H9 (cell line): ENCODE results near the gene NFKB1. TPM values are rescaled to one million over a fixed set of nuclear protein-coding genes. Genes with fewer than 3 reads are reported as not detected.

Source experiments
- DNase-seq: peaks from one replicate; pipeline ENCODE4 v3.0.0-alpha.2; 2017
- H2AFZ ChIP-seq: one replicate; pipeline ENCODE4 v1.6.1; 2013; ENCODE audit warnings: mild to moderate bottlenecking, low read length, control low read depth, moderate library complexity
- H2AK5ac ChIP-seq: 2 replicates; pipeline ENCODE4 v1.6.1; 2013; ENCODE audit warnings: low read length, control low read depth, mixed read lengths; ENCODE audit not compliant: insufficient read length
- H2BK120ac ChIP-seq: one replicate; pipeline ENCODE4 v1.6.1; 2013; ENCODE audit warnings: low read depth, mild to moderate bottlenecking, low read length, control low read depth, inconsistent platforms; ENCODE audit not compliant: poor library complexity, severe bottlenecking
- H2BK12ac ChIP-seq: 2 replicates; pipeline ENCODE4 v1.6.1; 2013; ENCODE audit warnings: low read length, control low read depth, mixed read lengths, low read depth; ENCODE audit not compliant: insufficient read length
- H2BK15ac ChIP-seq: 2 replicates; pipeline ENCODE4 v1.6.1; 2013; ENCODE audit warnings: low read depth, low read length, control low read depth
- H2BK20ac ChIP-seq: one replicate; pipeline ENCODE4 v1.6.1; 2013; ENCODE audit warnings: low read depth, mild to moderate bottlenecking, low read length, control low read depth, inconsistent platforms; ENCODE audit not compliant: poor library complexity, severe bottlenecking
- H2BK5ac ChIP-seq: 2 replicates; pipeline ENCODE4 v1.6.1; 2013; ENCODE audit warnings: low read length, control low read depth, mixed read lengths; ENCODE audit not compliant: insufficient read length
- H3K14ac ChIP-seq: 2 replicates; pipeline ENCODE4 v1.6.1; 2013; ENCODE audit warnings: low read length, control low read depth; ENCODE audit not compliant: insufficient read depth
- H3K18ac ChIP-seq: 2 replicates; pipeline ENCODE4 v1.6.1; 2013; ENCODE audit warnings: low read depth, mild to moderate bottlenecking, mixed read lengths, low read length, control low read depth; ENCODE audit not compliant: insufficient read length
- H3K23ac ChIP-seq: 2 replicates; pipeline ENCODE4 v1.6.1; 2013; ENCODE audit warnings: low read length, control low read depth, mixed read lengths, low read depth; ENCODE audit not compliant: insufficient read length
- H3K23me2 ChIP-seq: 2 replicates; pipeline ENCODE4 v1.6.1; 2013; ENCODE audit warnings: low read depth, mild to moderate bottlenecking, mixed read lengths, low read length, control low read depth; ENCODE audit not compliant: insufficient read length, poor library complexity, severe bottlenecking
- H3K27ac ChIP-seq: 2 replicates; pipeline ENCODE4 v1.5.1; 2013; ENCODE audit warnings: low read length, control low read depth, mixed read lengths, low read depth; ENCODE audit not compliant: insufficient read length
- H3K27me3 ChIP-seq: 2 replicates; pipeline ENCODE4 v1.6.1; 2013; ENCODE audit warnings: low read length, control low read depth, inconsistent platforms; ENCODE audit not compliant: insufficient read depth
- H3K4ac ChIP-seq: 2 replicates; pipeline ENCODE4 v1.6.1; 2013; ENCODE audit warnings: low read depth, mild to moderate bottlenecking, control low read depth, inconsistent platforms, low read length, moderate library complexity
- H3K4me1 ChIP-seq: 2 replicates; pipeline ENCODE4 v1.6.1; 2013; ENCODE audit warnings: low read length, control low read depth, inconsistent platforms; ENCODE audit not compliant: insufficient read depth
- H3K4me2 ChIP-seq: 2 replicates; pipeline ENCODE4 v1.6.1; 2013; ENCODE audit warnings: low read length, control low read depth, mixed read lengths; ENCODE audit not compliant: insufficient read length, insufficient read depth
- H3K56ac ChIP-seq: 2 replicates; pipeline ENCODE4 v1.6.1; 2013; ENCODE audit warnings: low read depth, mild to moderate bottlenecking, mixed read lengths, low read length, control low read depth; ENCODE audit not compliant: insufficient read length
- H3K79me1 ChIP-seq: 2 replicates; pipeline ENCODE4 v1.6.1; 2013; ENCODE audit warnings: low read depth, mild to moderate bottlenecking, moderate library complexity, low read length, control low read depth, inconsistent platforms; ENCODE audit not compliant: insufficient read depth, poor library complexity, severe bottlenecking
- H3K79me2 ChIP-seq: 2 replicates; pipeline ENCODE4 v1.6.1; 2013; ENCODE audit warnings: low read length, control low read depth, inconsistent platforms; ENCODE audit not compliant: insufficient read depth
- H3K9ac ChIP-seq: 2 replicates; pipeline ENCODE4 v1.6.1; 2013; ENCODE audit warnings: low read length, control low read depth, mixed read lengths; ENCODE audit not compliant: insufficient read length; ENCODE audit errors: extremely low read depth
- H3K9me3 ChIP-seq: one replicate; pipeline ENCODE4 v1.6.1; 2013; ENCODE audit warnings: low read depth, low read length, inconsistent platforms; ENCODE audit not compliant: control insufficient read depth
- H3T11ph ChIP-seq: one replicate; pipeline ENCODE4 v1.6.1; 2013; ENCODE audit warnings: mild to moderate bottlenecking, low read length, control low read depth, inconsistent platforms
- H4K20me1 ChIP-seq: one replicate; pipeline ENCODE4 v1.6.1; 2013; ENCODE audit not compliant: control insufficient read depth, insufficient read length, insufficient read depth
- H4K5ac ChIP-seq: 2 replicates; pipeline ENCODE4 v1.6.1; 2013; ENCODE audit warnings: low read depth, mild to moderate bottlenecking, mixed read lengths, low read length, control low read depth; ENCODE audit not compliant: insufficient read length
- H4K8ac ChIP-seq: replicated peaks from 2 replicates; pipeline ENCODE4 v1.6.1; 2013; ENCODE audit warnings: low read length, control low read depth, mixed read lengths, low read depth; ENCODE audit not compliant: insufficient read length
- H4K91ac ChIP-seq: 2 replicates; pipeline ENCODE4 v1.6.1; 2013; ENCODE audit warnings: low read depth, mild to moderate bottlenecking, moderate library complexity, mixed read lengths, low read length, control low read depth; ENCODE audit not compliant: insufficient read length
- H3K27ac Mint-ChIP-seq, 3 experiments: 2 replicates in 2 of 3; 3 replicates in 1 of 3; pipeline ENCODE4 v1.8.0; 2020 to 2021; ENCODE audit warnings: mixed read lengths in 3 of 3, mild to moderate bottlenecking in 1 of 3, moderate library complexity in 1 of 3
- H3K27me3 Mint-ChIP-seq: 2 replicates; pipeline ENCODE4 v1.8.0; 2021; ENCODE audit warnings: low read depth, mild to moderate bottlenecking, moderate library complexity, mixed read lengths
- H3K36me3 Mint-ChIP-seq, 3 experiments: 2 replicates in 2 of 3; 3 replicates in 1 of 3; pipeline ENCODE4 v1.8.0; 2020 to 2021; ENCODE audit warnings: low read depth in 3 of 3, mixed read lengths in 3 of 3; ENCODE audit not compliant: insufficient read depth in 1 of 3
- H3K4me1 Mint-ChIP-seq, 2 experiments: 2 replicates each; pipeline ENCODE4 v1.8.0; 2020; ENCODE audit warnings: mixed read lengths in 2 of 2
- H3K4me3 Mint-ChIP-seq, 2 experiments: 2 replicates in 1 of 2; 3 replicates in 1 of 2; pipeline ENCODE4 v1.8.0; 2020 to 2021; ENCODE audit warnings: mild to moderate bottlenecking in 2 of 2, mixed read lengths in 2 of 2, moderate library complexity in 1 of 2
- H3K9me3 Mint-ChIP-seq, 2 experiments: 2 replicates in 1 of 2; 3 replicates in 1 of 2; pipeline ENCODE4 v1.8.0; 2020; ENCODE audit warnings: mild to moderate bottlenecking in 2 of 2, mixed read lengths in 2 of 2, moderate library complexity in 1 of 2
- CTCF ChIP-seq: fragments of 200-600 bp; sonication (generic); conservative IDR thresholded peaks from 3 replicates; pipeline ENCODE4 v1.8.0; 2021; ENCODE audit warnings: antibody characterized with exemption, mild to moderate bottlenecking
- WGBS: extraction: QIAGEN DNeasy Blood & Tissue Kit; methylation state at CpG from one replicate; pipeline ENCODE4 v1.1.7; 2013; ENCODE audit warnings: missing lambda C conversion rate, low lambda C conversion rate, mixed read lengths; ENCODE audit not compliant: insufficient read length; ENCODE audit errors: extremely low coverage; 5-methylcytosine and 5-hydroxymethylcytosine counted together
- total RNA-seq: library from RNA; stranded (reverse); gene quantifications from 2 replicates; pipeline ENCODE4 v1.2.1, GENCODE V29; 2021

The NFKB1 gene
- total RNA-seq, 1 experiment from 2014 or later, result 5.7 TPM

GRCh38 chr4:102519925-102520324, 18.8 kb downstream of the NFKB1 start:
- H3K27me3 ChIP-seq, result no peaks in the 10 kb centered on the region
- no peak overlapping the region for H2BK15ac ChIP-seq
- no peak overlapping the region for H4K91ac ChIP-seq
- H3K79me2 ChIP-seq, result no peaks in the 10 kb centered on the region
- no peak overlapping the region for H2BK120ac ChIP-seq
- H2BK5ac ChIP-seq, result no peak overlapping the region
- H2BK12ac ChIP-seq, result no peak overlapping the region
- no peak overlapping the region for H3K27ac ChIP-seq
- no peaks in the 10 kb centered on the region for H3K27me3 Mint-ChIP-seq
- no peak overlapping the region for H2AFZ ChIP-seq
- no peak overlapping the region for H3K14ac ChIP-seq
- H3K79me1 ChIP-seq, result no peaks in the 10 kb centered on the region
- H3K56ac ChIP-seq, result no peak overlapping the region
- H3K4me1 ChIP-seq, result no peaks in the 10 kb centered on the region; the same call in 1 of the 2 replicates
- H3K4me1 Mint-ChIP-seq, result peaks cover 0 to 6% of the 10 kb centered on the region in 2 experiments; a peak in 1 of 4 replicates
- no peak overlapping the region for H3K23ac ChIP-seq
- peaks cover 0 to 10% (median 2%) of the 10 kb centered on the region in 3 experiments; a peak in 3 of 7 replicates for H3K36me3 Mint-ChIP-seq
- no peak overlapping the region for H4K5ac ChIP-seq
- H3K23me2 ChIP-seq, result no peaks in the 10 kb centered on the region
- peaks cover 12 to 14% of the 10 kb centered on the region in 2 experiments for H3K9me3 Mint-ChIP-seq
- H3K18ac ChIP-seq, result no peak overlapping the region
- WGBS, result no CpG with 5 or more reads among the region's 3 CpGs
- H2AK5ac ChIP-seq, result no peak overlapping the region
- no peak overlapping the region for H3K4me3 Mint-ChIP-seq
- no peak overlapping the region for H4K8ac ChIP-seq
- no peak overlapping the region for H3K4ac ChIP-seq
- no peak overlapping the region for H3K27ac Mint-ChIP-seq
- no peak overlapping the region for H2BK20ac ChIP-seq
- H3K9ac ChIP-seq, result no peak overlapping the region
- H3K4me2 ChIP-seq, result no peak overlapping the region
- no peaks in the 10 kb centered on the region for H4K20me1 ChIP-seq
- no peak for DNase-seq
- no peaks in the 10 kb centered on the region for H3K9me3 ChIP-seq
- no peak overlapping the region for H3T11ph ChIP-seq
- no peak for TF ChIP-seq CTCF
